ENCODE data around the gene LSP1.

LSP1 gene

GRCh38 chr11:1908618-1909017, 55.7 kb downstream of the LSP1 start:
- TF ChIP-seq CTCF (conservative IDR thresholded peaks at IDR 0.05; ENCODE audit: low read depth) = no peak
- H3K27ac ChIP-seq = no peak overlapping the region
- POLR2A ChIA-PET (ENCODE audit: low non-redundant PET) = no interaction called here
- DNase-seq (ENCODE audit: low spot score) = no peak
- CTCF ChIA-PET = interaction anchor here (0.6 to 0.8 kb wide), 2 partner anchors 9 to 227 kb away, joined by 3 to 4 read pairs; no protein-coding TSS in a partner anchor

- no peak overlapping the region for H3K27ac ChIP-seq
- ChIA-PET POLR2A (ENCODE audit: low non-redundant PET) (no interaction called here), CTCF (no interaction called here)
- no peak for DNase-seq (ENCODE audit: low spot score)
- no peak for TF ChIP-seq CTCF (conservative IDR thresholded peaks at IDR 0.05; ENCODE audit: low read depth)
Measured at GRCh38 chr11:1909524-1909923, 56.6 kb downstream of the LSP1 start.

GRCh38 chr11:1912289-1912878, 59.5 kb downstream of the LSP1 start:
- no peak for TF ChIP-seq CTCF (conservative IDR thresholded peaks at IDR 0.05; ENCODE audit: low read depth)
- ChIA-PET CTCF (interaction anchor here (0.7 kb wide), 3 partner anchors 25 to 662 kb away, joined by 3 to 10 read pairs (median 3); no protein-coding TSS in a partner anchor), POLR2A (ENCODE audit: low non-redundant PET) (no interaction called here)
- no peak for DNase-seq (ENCODE audit: low spot score)
- no peak overlapping the region for H3K27ac ChIP-seq

GRCh38 chr11:1913271-1914060, 60.6 kb downstream of the LSP1 start:
- no peak for DNase-seq (ENCODE audit: low spot score)
- CTCF ChIA-PET = interaction anchor here (0.6 to 0.7 kb wide), 3 partner anchors 24 to 661 kb away, joined by 3 to 10 read pairs (median 4); no protein-coding TSS in a partner anchor
- POLR2A ChIA-PET (ENCODE audit: low non-redundant PET) = no interaction called here
- no peak for TF ChIP-seq CTCF (conservative IDR thresholded peaks at IDR 0.05; ENCODE audit: low read depth)
- H3K27ac ChIP-seq = no peak overlapping the region

- CTCF ChIA-PET = no interaction called here
- DNase-seq (ENCODE audit: low spot score) = no peak
- POLR2A ChIA-PET (ENCODE audit: low non-redundant PET) = no interaction called here
- no peak for TF ChIP-seq CTCF (conservative IDR thresholded peaks at IDR 0.05; ENCODE audit: low read depth)
- H3K27ac ChIP-seq = peak overlapping the region; percentile 76
Measured at GRCh38 chr11:1915795-1916131, 62.9 kb downstream of the LSP1 start.

GRCh38 chr11:1916132-1916985, 63.5 kb downstream of the LSP1 start:
- no peak for TF ChIP-seq CTCF (conservative IDR thresholded peaks at IDR 0.05; ENCODE audit: low read depth)
- ChIA-PET CTCF (interaction anchor here (1.7 to 2.4 kb wide), 2 partner anchors 33 to 82 kb away, joined by 5 to 11 read pairs; partner anchors contain the start of gene SYT8), POLR2A (ENCODE audit: low non-redundant PET) (no interaction called here)
- peak overlapping the region; percentile 76 for H3K27ac ChIP-seq
- DNase-seq (ENCODE audit: low spot score) = no peak

Data from RWPE1 (cell line).